ENCODE data around the gene LILRB5.
"Not testable (repeated sequence)": the region's sequence is repeated elsewhere in the genome, so short reads cannot be mapped to it uniquely, and the experiment has no call there.

- not testable (repeated sequence) for TF ChIP-seq RFX5 (IDR thresholded peaks at IDR 0.05; ENCODE audit: borderline replicate concordance, low read depth, low read length); POLR2A (IDR thresholded peaks at IDR 0.05; ENCODE audit: control extremely low read depth in 1 of 2, low read depth in 2 of 2, low read length in 2 of 2); RAD21 (IDR thresholded peaks at IDR 0.05 in 1 of 2, conservative IDR thresholded peaks at IDR 0.05 in 1 of 2; ENCODE audit: low read depth in 2 of 2, low read length in 2 of 2); ATF3 (IDR thresholded peaks at IDR 0.05; ENCODE audit: insufficient read depth, low read depth, low read length); SUZ12 (IDR thresholded peaks at IDR 0.05; ENCODE audit: low read length); EZH2 (IDR thresholded peaks at IDR 0.05; ENCODE audit: low read depth, low read length, severe bottlenecking); YY1 (IDR thresholded peaks at IDR 0.05; ENCODE audit: low read depth, low read length); ASH2L (IDR thresholded peaks at IDR 0.05; ENCODE audit: low read length); SP1 (IDR thresholded peaks at IDR 0.05; ENCODE audit: low read depth, low read length); POLR2AphosphoS5 (IDR thresholded peaks at IDR 0.05; ENCODE audit: low read depth, low read length)
- TF ChIP-seq, protein P1, sequence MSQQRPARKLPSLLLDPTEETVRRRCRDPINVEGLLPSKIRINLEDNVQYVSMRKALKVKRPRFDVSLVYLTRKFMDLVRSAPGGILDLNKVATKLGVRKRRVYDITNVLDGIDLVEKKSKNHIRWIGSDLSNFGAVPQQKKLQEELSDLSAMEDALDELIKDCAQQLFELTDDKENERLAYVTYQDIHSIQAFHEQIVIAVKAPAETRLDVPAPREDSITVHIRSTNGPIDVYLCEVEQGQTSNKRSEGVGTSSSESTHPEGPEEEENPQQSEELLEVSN (IDR thresholded peaks at IDR 0.05): not testable (repeated sequence)
- TF ChIP-seq, protein P2, sequence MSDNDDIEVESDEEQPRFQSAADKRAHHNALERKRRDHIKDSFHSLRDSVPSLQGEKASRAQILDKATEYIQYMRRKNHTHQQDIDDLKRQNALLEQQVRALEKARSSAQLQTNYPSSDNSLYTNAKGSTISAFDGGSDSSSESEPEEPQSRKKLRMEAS (IDR thresholded peaks at IDR 0.05): not testable (repeated sequence)
- TF ChIP-seq, protein P3, sequence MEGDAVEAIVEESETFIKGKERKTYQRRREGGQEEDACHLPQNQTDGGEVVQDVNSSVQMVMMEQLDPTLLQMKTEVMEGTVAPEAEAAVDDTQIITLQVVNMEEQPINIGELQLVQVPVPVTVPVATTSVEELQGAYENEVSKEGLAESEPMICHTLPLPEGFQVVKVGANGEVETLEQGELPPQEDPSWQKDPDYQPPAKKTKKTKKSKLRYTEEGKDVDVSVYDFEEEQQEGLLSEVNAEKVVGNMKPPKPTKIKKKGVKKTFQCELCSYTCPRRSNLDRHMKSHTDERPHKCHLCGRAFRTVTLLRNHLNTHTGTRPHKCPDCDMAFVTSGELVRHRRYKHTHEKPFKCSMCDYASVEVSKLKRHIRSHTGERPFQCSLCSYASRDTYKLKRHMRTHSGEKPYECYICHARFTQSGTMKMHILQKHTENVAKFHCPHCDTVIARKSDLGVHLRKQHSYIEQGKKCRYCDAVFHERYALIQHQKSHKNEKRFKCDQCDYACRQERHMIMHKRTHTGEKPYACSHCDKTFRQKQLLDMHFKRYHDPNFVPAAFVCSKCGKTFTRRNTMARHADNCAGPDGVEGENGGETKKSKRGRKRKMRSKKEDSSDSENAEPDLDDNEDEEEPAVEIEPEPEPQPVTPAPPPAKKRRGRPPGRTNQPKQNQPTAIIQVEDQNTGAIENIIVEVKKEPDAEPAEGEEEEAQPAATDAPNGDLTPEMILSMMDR (IDR thresholded peaks at IDR 0.05; ENCODE audit: control extremely low read depth in 1 of 3, insufficient read depth in 1 of 3, low read depth in 1 of 3, low read length in 3 of 3): not testable (repeated sequence)
Observed at GRCh38 chr19:54219702-54220101, 37.4 kb downstream of the LILRB5 start.

Measured in H1 (cell line).